ENCODE measurements around the gene STARD3NL.
"Not testable (repeated sequence)": the region's sequence is repeated elsewhere in the genome, so short reads cannot be mapped to it uniquely, and the experiment has no call there.

Gene STARD3NL

GRCh38 chr7:38224392-38224791 is 46.3 kb downstream of the STARD3NL start:
- DNase-seq = no peak

GRCh38 chr7:38229386-38229785 is 51.3 kb downstream of the STARD3NL start:
- no peak for DNase-seq

GRCh38 chr7:38229884-38230642 is 52.0 kb downstream of the STARD3NL start:
- no peak for DNase-seq

GRCh38 chr7:38232502-38233366 is 54.7 kb downstream of the STARD3NL start:
- DNase-seq = peak; percentile 90

- not testable (repeated sequence) for DNase-seq
Measured at GRCh38 chr7:38234759-38235158, 56.7 kb downstream of the STARD3NL start.

- DNase-seq = no peak
Measured at GRCh38 chr7:38235606-38236005, 57.6 kb downstream of the STARD3NL start.

GRCh38 chr7:38239129-38239528 is 61.1 kb downstream of the STARD3NL start:
- DNase-seq = not testable (repeated sequence)

- DNase-seq = no peak
Measured at GRCh38 chr7:38241071-38241470, 63.0 kb downstream of the STARD3NL start.

GRCh38 chr7:38242814-38243213 is 64.8 kb downstream of the STARD3NL start:
- DNase-seq = peak; percentile 55

- not testable (repeated sequence) for DNase-seq
Measured at GRCh38 chr7:38243345-38243744, 65.3 kb downstream of the STARD3NL start.

GRCh38 chr7:38244516-38244915 is 66.5 kb downstream of the STARD3NL start:
- DNase-seq = no peak

GRCh38 chr7:38245409-38245977 is 67.4 kb downstream of the STARD3NL start:
- DNase-seq = peak; percentile 50

GRCh38 chr7:38248069-38248567 is 70.1 kb downstream of the STARD3NL start:
- DNase-seq = no peak

GRCh38 chr7:38249849-38250248 is 71.8 kb downstream of the STARD3NL start:
- not testable (repeated sequence) for DNase-seq

- no peak for DNase-seq
Measured at GRCh38 chr7:38257350-38257677, 79.3 kb downstream of the STARD3NL start.

GRCh38 chr7:38259157-38259556 is 81.1 kb downstream of the STARD3NL start:
- not testable (repeated sequence) for DNase-seq

- not testable (repeated sequence) for DNase-seq
Measured at GRCh38 chr7:38261601-38262000, 83.6 kb downstream of the STARD3NL start.

GRCh38 chr7:38262026-38262425 is 84.0 kb downstream of the STARD3NL start:
- not testable (repeated sequence) for DNase-seq

GRCh38 chr7:38262545-38262944 is 84.5 kb downstream of the STARD3NL start:
- no peak for DNase-seq

- DNase-seq = not testable (repeated sequence)
Measured at GRCh38 chr7:38263274-38263673, 85.2 kb downstream of the STARD3NL start.

GRCh38 chr7:38264602-38265001 is 86.6 kb downstream of the STARD3NL start:
- not testable (repeated sequence) for DNase-seq

GRCh38 chr7:38265958-38266357 is 87.9 kb downstream of the STARD3NL start:
- DNase-seq = not testable (repeated sequence)

GRCh38 chr7:38269704-38270346 is 91.8 kb downstream of the STARD3NL start:
- DNase-seq = not testable (repeated sequence)

All from CD4-positive, alpha-beta T cell treated with Interleukin-17A for 1 hour (primary cell).